SK-N-SH (cell line): ENCODE data around the gene CDK14. TPM values are rescaled to one million over a fixed set of nuclear protein-coding genes. Genes with fewer than 3 reads are reported as not detected.

ENCODE experiments used
- CTCF ChIA-PET: fragments of 300-600, 350-600 bp; formaldehyde crosslinking; extraction: SDS; loops from one replicate; lab custom pipeline; 2021; lab: Yijun Ruan, JAX
- POLR2A ChIA-PET: fragments of 350-600 bp; sonication (Branson Sonifier 250); formaldehyde crosslinking; extraction: SDS; loops from one replicate; lab custom pipeline; 2020; ENCODE audit warnings: antibody characterized with exemption, inconsistent platforms; lab: Yijun Ruan, JAX
- DNase-seq: peaks from one replicate; pipeline ENCODE4 v3.0.0; 2012
- H2AFZ ChIP-seq: fragments of 200-600 bp; sonication (generic); 2 replicates; pipeline ENCODE4 v1.8.1; 2016; ENCODE audit warnings: antibody characterized with exemption, mild to moderate bottlenecking, low read depth
- H3F3A ChIP-seq: fragments of 200-600 bp; sonication (generic); replicated peaks from 2 replicates; pipeline ENCODE3; 2016; ENCODE audit warnings: antibody characterized with exemption, mild to moderate bottlenecking; ENCODE audit not compliant: insufficient read depth
- H3K27ac ChIP-seq, 2 experiments: fragments of 200-500 bp in 1 of 2; fragments of 200-600 bp in 1 of 2; sonication (Bioruptor generic) in 1 of 2; sonication (generic), shearing (Covaris generic) in 1 of 2; 2 replicates each; pipeline versions ENCODE4 v1.5.1 to v1.6.1; 2014 to 2016; ENCODE audit warnings: low read depth in 2 of 2, inconsistent platforms in 1 of 2, low read length in 1 of 2, mild to moderate bottlenecking in 1 of 2, mixed read lengths in 1 of 2
- H3K27me3 ChIP-seq: fragments of 200-600 bp; sonication (generic), shearing (Covaris generic); 2 replicates; pipeline ENCODE4 v1.6.1; 2016; ENCODE audit warnings: mixed run types; ENCODE audit not compliant: insufficient read depth
- H3K36me3 ChIP-seq, 2 experiments: fragments of 200-500 bp in 1 of 2; fragments of 200-600 bp in 1 of 2; sonication (Bioruptor generic) in 1 of 2; sonication (generic) in 1 of 2; replicated peaks in 1 of 2; 2 replicates each; pipeline versions ENCODE3 to v1.5.1; 2014 to 2016; ENCODE audit warnings: low read length in 1 of 2, mild to moderate bottlenecking in 1 of 2; ENCODE audit not compliant: insufficient read depth in 2 of 2, control insufficient read depth in 1 of 2
- H3K4me1 ChIP-seq, 2 experiments: fragments of 200-500 bp in 1 of 2; fragments of 200-600 bp in 1 of 2; sonication (Bioruptor generic) in 1 of 2; sonication (generic), shearing (Covaris generic) in 1 of 2; 2 replicates each; pipeline versions ENCODE4 v1.5.1 to v1.6.1; 2014 to 2016; ENCODE audit warnings: low read depth in 1 of 2, low read length in 1 of 2, mixed run types in 1 of 2; ENCODE audit not compliant: insufficient read depth in 2 of 2, control insufficient read depth in 1 of 2
- H3K4me2 ChIP-seq: fragments of 200-600 bp; sonication (generic), shearing (Covaris generic); 2 replicates; pipeline ENCODE4 v1.6.1; 2017; ENCODE audit warnings: mixed run types
- H3K4me3 ChIP-seq, 2 experiments: fragments of 200-500 bp in 1 of 2; fragments of 200-600 bp in 1 of 2; sonication (Bioruptor generic) in 1 of 2; sonication (generic), shearing (Covaris generic) in 1 of 2; 2 replicates each; pipeline versions ENCODE4 v1.5.1 to v1.8.1; 2014 to 2016; ENCODE audit warnings: low read depth in 2 of 2, inconsistent platforms in 1 of 2, low read length in 1 of 2, mild to moderate bottlenecking in 1 of 2, mixed read lengths in 1 of 2, moderate library complexity in 1 of 2
- H3K79me2 ChIP-seq: fragments of 200-600 bp; sonication (generic); 2 replicates; pipeline ENCODE4 v1.8.1; 2017; ENCODE audit warnings: mild to moderate bottlenecking; ENCODE audit not compliant: insufficient read depth
- H3K9ac ChIP-seq: fragments of 200-600 bp; sonication (generic); 2 replicates; pipeline ENCODE4 v1.6.1; 2017; ENCODE audit warnings: mixed run types
- H3K9me2 ChIP-seq: fragments of 200-600 bp; sonication (generic); 2 replicates; pipeline ENCODE4 v1.6.1; 2017; ENCODE audit warnings: mixed run types
- H3K9me3 ChIP-seq: fragments of 200-600 bp; sonication (generic); 2 replicates; pipeline ENCODE4 v1.6.1; 2017; ENCODE audit warnings: mixed run types, mild to moderate bottlenecking, moderate library complexity
- H4K20me1 ChIP-seq: fragments of 200-600 bp; sonication (generic); 2 replicates; pipeline ENCODE4 v1.6.1; 2017; ENCODE audit warnings: mild to moderate bottlenecking, mixed run types; ENCODE audit not compliant: insufficient read depth
- CTCF ChIP-seq: fragments of 200-600 bp; sonication (generic); IDR thresholded peaks from 2 replicates; pipeline ENCODE4 v1.6.1; 2017; ENCODE audit warnings: antibody characterized with exemption, mild to moderate bottlenecking, moderate library complexity
- EP300 ChIP-seq, 2 experiments: IDR thresholded peaks; 2 replicates each; pipeline versions ENCODE4 v1.4.0 to v1.6.1; 2012; ENCODE audit warnings: borderline replicate concordance in 1 of 2, low read depth in 1 of 2, low read length in 1 of 2
- EZH2phosphoT487 ChIP-seq: fragments of 200-600 bp; sonication (generic); IDR thresholded peaks from 2 replicates; pipeline ENCODE4 v1.6.1; 2017; ENCODE audit warnings: low read depth, mixed run types, mild to moderate bottlenecking, antibody characterized with exemption, moderate library complexity, borderline replicate concordance
- FOSL2 ChIP-seq: IDR thresholded peaks from 2 replicates; pipeline ENCODE4 v1.4.0; 2012; ENCODE audit warnings: low read depth, mild to moderate bottlenecking, moderate library complexity, borderline replicate concordance
- GABPA ChIP-seq: IDR thresholded peaks from 2 replicates; pipeline ENCODE4 v1.4.0; 2012; ENCODE audit warnings: low read depth, mild to moderate bottlenecking
- JUND ChIP-seq: IDR thresholded peaks from 2 replicates; pipeline ENCODE4 v1.4.0; 2012
- MEF2A ChIP-seq: IDR thresholded peaks from 2 replicates; pipeline ENCODE4 v1.4.0; 2012; ENCODE audit warnings: low read depth, borderline replicate concordance
- MXI1 ChIP-seq: IDR thresholded peaks from 2 replicates; pipeline ENCODE4 v1.6.1; 2012; ENCODE audit warnings: mild to moderate bottlenecking, low read depth, low read length, improper control_type of control experiment
- NRF1 ChIP-seq: IDR thresholded peaks from 2 replicates; pipeline ENCODE4 v1.6.1; 2012; ENCODE audit warnings: low read depth, mild to moderate bottlenecking, low read length
- POLR2AphosphoS5 ChIP-seq: IDR thresholded peaks from 2 replicates; pipeline ENCODE4 v1.6.1; 2012; ENCODE audit warnings: low read depth, low read length
- RAD21 ChIP-seq: IDR thresholded peaks from 2 replicates; pipeline ENCODE4 v1.6.1; 2012; ENCODE audit warnings: mild to moderate bottlenecking, low read length
- RCOR1 ChIP-seq: fragments of 150-350 bp; IDR thresholded peaks from 2 replicates; pipeline ENCODE4 v1.6.1; 2017; ENCODE audit warnings: antibody characterized with exemption, low read length
- RXRA ChIP-seq: IDR thresholded peaks from 2 replicates; pipeline ENCODE4 v1.4.0; 2012; ENCODE audit warnings: low read depth, mild to moderate bottlenecking, borderline replicate concordance
- SIN3A ChIP-seq: IDR thresholded peaks from 2 replicates; pipeline ENCODE4 v1.6.1; 2012; ENCODE audit warnings: low read depth, mild to moderate bottlenecking, low read length, moderate library complexity, borderline replicate concordance
- TAF1 ChIP-seq: IDR thresholded peaks from 2 replicates; pipeline ENCODE4 v1.6.1; 2012; ENCODE audit warnings: low read depth, mild to moderate bottlenecking, low read length, moderate library complexity, borderline replicate concordance
- TEAD4 ChIP-seq: IDR thresholded peaks from 2 replicates; pipeline ENCODE4 v1.4.0; 2012; ENCODE audit warnings: mild to moderate bottlenecking, borderline replicate concordance; ENCODE audit not compliant: insufficient read depth
- USF1 ChIP-seq: IDR thresholded peaks from 2 replicates; pipeline ENCODE4 v1.4.0; 2012; ENCODE audit warnings: low read depth, borderline replicate concordance
- USF2 ChIP-seq: fragments of 150-350 bp; IDR thresholded peaks from 2 replicates; pipeline ENCODE4 v1.6.1; 2017; ENCODE audit warnings: antibody characterized with exemption, low read length, low read depth, borderline replicate concordance
- YY1 ChIP-seq: IDR thresholded peaks from 2 replicates; pipeline ENCODE4 v1.4.0; 2012; ENCODE audit warnings: low read depth, mild to moderate bottlenecking
- whole genome bisulfite sequencing: methylation state at CpG from one replicate; pipeline ENCODE4 v1.1.6; 2017; ENCODE audit warnings: low lambda C conversion rate; 5-methylcytosine and 5-hydroxymethylcytosine counted together
- polyA plus RNA-seq, 3 experiments: library from polyadenylated mRNA; depleted of rRNA; stranded (reverse); fragments of >200 nt; gene quantifications; 2 replicates each; pipeline ENCODE4 v1.2.3, GENCODE V29; 2012

Gene CDK14
- polyA plus RNA-seq, 1 of the 3 experiments (the other 2 are of a cell fraction), result 13.9 TPM

- no peak for TF ChIP-seq USF1
- no peak for TF ChIP-seq FOSL2
- TF ChIP-seq GABPA, result no peak
- TF ChIP-seq RAD21, result no peak
- no peak for TF ChIP-seq USF2
- TF ChIP-seq NRF1, result no peak
- TF ChIP-seq EZH2phosphoT487, result no peak
- TF ChIP-seq EP300 (IDR thresholded peaks at IDR 0.05; ENCODE audit: borderline replicate concordance in 1 of 2, low read depth in 1 of 2, low read length in 1 of 2), result no peak
- TF ChIP-seq YY1, result no peak
- TF ChIP-seq SIN3A, result peak; percentile 70; the same call in 1 of the 2 replicates
- no peak for TF ChIP-seq RCOR1
- TF ChIP-seq JUND, result no peak
- TF ChIP-seq, all 33 proteins: peak for 5
Observed at GRCh38 chr7:90596671-90597562, 796 bp downstream of the CDK14 start (continued).

GRCh38 chr7:90597563-90598253 lies 1.6 kb downstream of the CDK14 start:
- H3K4me3 ChIP-seq, result peak overlapping the region; percentile 96 to 99
- DNase-seq, result no peak
- CTCF ChIA-PET, result interaction anchor here (0.7 to 5.3 kb wide), 13 partner anchors 9 to 438 kb away, joined by 3 to 44 read pairs (median 12); partner anchors contain the start of gene GTPBP10
- H3K4me1 ChIP-seq, result peaks cover 11 to 32% of the 10 kb centered on the region in 2 experiments
- POLR2A ChIA-PET, result no interaction called here
- peak overlapping the region in 1 of 2 experiments; percentile 85; a peak in 1 of 4 replicates for H3K27ac ChIP-seq
- H4K20me1 ChIP-seq, result peaks cover 33% of the 10 kb centered on the region
- no peaks in the 10 kb centered on the region for H3K36me3 ChIP-seq
- WGBS, result 42% methylated on average over 10 of the region's 10 CpGs
- peaks cover 64% of the 10 kb centered on the region for H3K79me2 ChIP-seq
- no peaks in the 10 kb centered on the region for H3K9me2 ChIP-seq
- TF ChIP-seq TAF1 (no peak), RXRA (no peak), EZH2phosphoT487 (no peak), MEF2A (no peak), POLR2AphosphoS5 (no peak; the same call in 1 of the 2 replicates), TEAD4 (no peak), CTCF (no peak), RCOR1 (no peak), SIN3A (no peak), MXI1 (no peak)
- peak overlapping the region; percentile 86 for H3K4me2 ChIP-seq
- peak overlapping the region; percentile 90 for H3K9ac ChIP-seq
- H3F3A ChIP-seq, result peaks cover 23% of the 10 kb centered on the region
- no peaks in the 10 kb centered on the region for H3K27me3 ChIP-seq
- H2AFZ ChIP-seq, result 0 out of 2 replicates have a peak overlapping the region, but pooled peaks have one; percentile 69
- no peaks in the 10 kb centered on the region for H3K9me3 ChIP-seq
